Endothelial cell of umbilical vein (primary cell): ENCODE results near the gene TPP1. TPM values are rescaled to one million over a fixed set of nuclear protein-coding genes. Genes with fewer than 3 reads are reported as not detected.

Experiments
- BruUV-seq: library from RNA; stranded (reverse); fragments of 400-500 nt; replicated peaks from 2 replicates; lab custom pipeline; 2021; lab: Mats Ljungman, UMichigan
- CTCF ChIA-PET: fragments of 300-600, 350-600 bp; sonication (Branson Sonifier 250); formaldehyde crosslinking; loops from one replicate; lab custom pipeline; 2021; ENCODE audit warnings: antibody characterized with exemption, inconsistent platforms; lab: Charles Lee
- POLR2A ChIA-PET: fragments of 300-600, 350-600 bp; sonication (Branson Sonifier 250); formaldehyde crosslinking; loops from one replicate; lab custom pipeline; 2021; ENCODE audit warnings: antibody characterized with exemption, inconsistent platforms; lab: Charles Lee
- DNase-seq: peaks from one replicate; pipeline ENCODE4 v3.0.0-alpha.2; 2011; ENCODE audit warnings: low read depth, low spot score
- FAIRE-seq: peaks from 2 replicates; lab custom pipeline; 2011; peaks lifted over from hg19 to GRCh38; lab: Jason Lieb, UNC
- H2AFZ ChIP-seq: 2 replicates; pipeline ENCODE4 v1.6.0; 2012; ENCODE audit warnings: low read depth, low read length, control low read depth, inconsistent platforms
- H3K27ac ChIP-seq: 2 replicates; pipeline ENCODE4 v1.5.1; 2011; ENCODE audit warnings: low read depth, mild to moderate bottlenecking, control low read depth, low read length, moderate library complexity; ENCODE audit not compliant: insufficient read depth
- H3K27me3 ChIP-seq, 2 experiments: 2 replicates each; pipeline versions ENCODE4 v1.6.0 to v1.6.1; 2011; ENCODE audit warnings: low read length in 2 of 2, mixed read lengths in 1 of 2; ENCODE audit not compliant: control insufficient read depth in 2 of 2, insufficient read depth in 2 of 2
- H3K36me3 ChIP-seq, 2 experiments: 2 replicates in 1 of 2; 3 replicates in 1 of 2; pipeline ENCODE4 v1.5.1; 2011; ENCODE audit warnings: low read length in 2 of 2, mild to moderate bottlenecking in 1 of 2, moderate library complexity in 1 of 2; ENCODE audit not compliant: control insufficient read depth in 2 of 2, insufficient read depth in 2 of 2; ENCODE audit errors: extremely low read depth in 1 of 2
- H3K4me1 ChIP-seq: 3 replicates; pipeline ENCODE4 v1.5.1; 2011; ENCODE audit warnings: mild to moderate bottlenecking, low read length; ENCODE audit not compliant: control insufficient read depth, insufficient read depth; ENCODE audit errors: extremely low read depth
- H3K4me2 ChIP-seq: 2 replicates; pipeline ENCODE4 v1.6.1; 2011; ENCODE audit warnings: low read length, control low read depth, mixed read lengths; ENCODE audit not compliant: insufficient read depth
- H3K4me3 ChIP-seq, 3 experiments: fragments of 200-600 bp in 1 of 3; sonication (generic), shearing (Covaris generic) in 1 of 3; replicated peaks in 1 of 3; 2 replicates each; pipeline ENCODE4 v1.5.1; 2011 to 2016; ENCODE audit warnings: control low read depth in 3 of 3, low read length in 3 of 3, mild to moderate bottlenecking in 2 of 3, inconsistent platforms in 1 of 3, low read depth in 1 of 3, moderate library complexity in 1 of 3; ENCODE audit not compliant: insufficient read depth in 1 of 3
- H3K79me2 ChIP-seq: 2 replicates; pipeline ENCODE4 v1.6.0; 2012; ENCODE audit warnings: low read length, inconsistent platforms; ENCODE audit not compliant: control insufficient read depth, insufficient read depth
- H3K9ac ChIP-seq: replicated peaks from 2 replicates; pipeline ENCODE3; 2011; ENCODE audit warnings: low read length, control low read depth; ENCODE audit not compliant: insufficient read depth; ENCODE audit errors: extremely low read depth
- H3K9me1 ChIP-seq: replicated peaks from 3 replicates; pipeline ENCODE4 v1.6.0; 2011; ENCODE audit warnings: mild to moderate bottlenecking, low read length; ENCODE audit not compliant: control insufficient read depth, insufficient read depth; ENCODE audit errors: extremely low read depth
- H3K9me3 ChIP-seq: replicated peaks from 2 replicates; pipeline ENCODE4 v1.5.1; 2012; ENCODE audit warnings: low read length, inconsistent platforms; ENCODE audit not compliant: control insufficient read depth, insufficient read depth
- H4K20me1 ChIP-seq: replicated peaks from 2 replicates; pipeline ENCODE3; 2011; ENCODE audit warnings: mild to moderate bottlenecking, low read length; ENCODE audit not compliant: control insufficient read depth, insufficient read depth; ENCODE audit errors: extremely low read depth
- EZH2 ChIP-seq: IDR thresholded peaks from 2 replicates; pipeline ENCODE4 v1.6.1; 2012; ENCODE audit warnings: borderline replicate concordance, low read depth, mild to moderate bottlenecking, moderate library complexity, low read length, inconsistent platforms; ENCODE audit not compliant: severe bottlenecking
- FOS ChIP-seq: IDR thresholded peaks from 2 replicates; pipeline ENCODE4 v1.6.1; 2011; ENCODE audit warnings: mild to moderate bottlenecking, low read length, moderate library complexity, borderline replicate concordance; ENCODE audit not compliant: insufficient read depth
- GATA2 ChIP-seq: IDR thresholded peaks from 2 replicates; pipeline ENCODE4 v1.7.0; 2011; ENCODE audit warnings: low read depth, mild to moderate bottlenecking, moderate library complexity, mixed read lengths, low read length; ENCODE audit not compliant: insufficient read length, insufficient read depth
- MYC ChIP-seq: IDR thresholded peaks from one replicate; pipeline ENCODE4 v1.6.1; 2011; ENCODE audit warnings: mild to moderate bottlenecking, low read depth, low read length
- dilution Hi-C: fragments of 300-500 bp; cut with MboI; formaldehyde crosslinking; loops from one replicate; pipeline ENCODE4 v1.15.0; 2019; ENCODE audit warnings: low sequenced_read_pairs; ENCODE audit not compliant: extremely low pct_ligation_motif_present
- intact Hi-C: fragments of 100-400 bp; cut with micrococcal nuclease; formaldehyde crosslinking; loops from one replicate; pipeline ENCODE4 v1.10.0; 2022
- polyA plus RNA-seq, 4 experiments: library from polyadenylated mRNA; depleted of rRNA in 3 of 4; stranded (reverse) in 3 of 4; unstranded in 1 of 4; fragments of >200 nt; gene quantifications; 2 replicates each; pipeline versions ENCODE4 v1.2.1 to v1.2.3, GENCODE V29; 2011 to 2012; ENCODE audit warnings: missing spikeins in 1 of 4
- total RNA-seq: library from RNA; stranded (reverse); gene quantifications from 2 replicates; pipeline ENCODE4 v1.2.3, GENCODE V29; 2021
- TF ChIP-seq, protein P1 (sequence below): IDR thresholded peaks from 2 replicates; pipeline ENCODE4 v1.6.1; 2011; ENCODE audit not compliant: insufficient read depth, insufficient read length

Gene TPP1
- total and polyA plus RNA-seq, 2 donors (not counting 3 experiments of a cell fraction or from before 2014, with no cell fraction given), result 124 to 224 TPM

DNA sequence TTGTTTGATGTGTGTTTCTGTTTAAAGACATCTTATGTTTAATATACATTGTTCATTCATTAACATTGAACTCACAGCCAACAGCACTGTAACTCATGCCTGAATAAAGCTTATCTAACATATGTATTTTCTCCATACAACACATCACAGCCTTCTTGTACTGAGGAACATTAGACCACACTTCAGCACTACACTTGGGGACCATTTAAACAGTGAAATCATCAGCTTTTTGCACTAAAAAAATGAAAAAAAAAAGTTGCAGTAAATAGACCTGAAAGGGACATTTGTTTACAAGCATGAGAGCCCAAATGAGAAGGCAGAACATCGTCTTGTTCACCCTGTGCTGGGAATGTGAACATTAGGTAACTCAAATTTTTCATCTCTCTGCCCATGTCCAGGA is 15.3 kb upstream of the TPP1 start:
- peak overlapping the region; percentile 79 for H3K4me2 ChIP-seq
- H3K4me3 ChIP-seq, result no peak overlapping the region
- peak overlapping the region; percentile 91 for H3K27ac ChIP-seq
- intact Hi-C loops, result loop anchor here (2.0 kb wide), 1 partner anchor 16 kb away; no protein-coding TSS in a partner anchor
- no peak for TF ChIP-seq GATA2
- TF ChIP-seq, protein P1, sequence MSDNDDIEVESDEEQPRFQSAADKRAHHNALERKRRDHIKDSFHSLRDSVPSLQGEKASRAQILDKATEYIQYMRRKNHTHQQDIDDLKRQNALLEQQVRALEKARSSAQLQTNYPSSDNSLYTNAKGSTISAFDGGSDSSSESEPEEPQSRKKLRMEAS, result no peak
- no peak for TF ChIP-seq FOS
- TF ChIP-seq MYC, result no peak
- TF ChIP-seq EZH2, result no peak
- peaks cover 47% of the 10 kb centered on the region for H3K4me1 ChIP-seq
- ChIA-PET CTCF (interaction anchor here (0.6 to 2.9 kb wide), 13 partner anchors 12 to 104 kb away, joined by 3 to 23 read pairs (median 5); partner anchors contain the start of genes MRPL17 and TPP1), POLR2A (no interaction called here)
- no peaks in the 10 kb centered on the region for H3K9me1 ChIP-seq
- DNase-seq (no peak), FAIRE-seq (peak; percentile 69)
- H3K9me3 ChIP-seq, result no peaks in the 10 kb centered on the region
- H3K36me3 ChIP-seq, result peaks cover 0 to 42% of the 10 kb centered on the region in 2 experiments
- no peaks in the 10 kb centered on the region for H3K27me3 ChIP-seq
- peaks cover 2% of the 10 kb centered on the region for H3K79me2 ChIP-seq
- no peak overlapping the region for H2AFZ ChIP-seq
- no peaks in the 10 kb centered on the region for H4K20me1 ChIP-seq
- dilution Hi-C loops, result no loop called here
- H3K9ac ChIP-seq, result peak overlapping the region; percentile 44
- no TSS peak for BruUV-seq
